AG04450 (cell line): ENCODE measurements around the gene FBXO7. TPM values are rescaled to one million over a fixed set of nuclear protein-coding genes. Genes with fewer than 3 reads are reported as not detected.

ENCODE experiments used
- CTCF ChIA-PET: fragments of 300-600, 350-600 bp; formaldehyde crosslinking; extraction: SDS; loops from one replicate; lab custom pipeline; 2022; ENCODE audit warnings: antibody characterized with exemption, inconsistent platforms; lab: Charles Lee
- POLR2A ChIA-PET: fragments of 350-600 bp; formaldehyde crosslinking; extraction: SDS; loops from one replicate; lab custom pipeline; 2021; ENCODE audit warnings: antibody characterized with exemption, inconsistent platforms; lab: Yijun Ruan, JAX
- DNase-seq: peaks from one replicate; pipeline ENCODE4 v3.0.0-alpha.2; 2011; ENCODE audit warnings: low read depth, low spot score
- H3K27ac ChIP-seq: one replicate; pipeline ENCODE4 v1.5.1; 2012; ENCODE audit warnings: low read depth, low read length, control low read depth
- H3K27me3 ChIP-seq: one replicate; pipeline ENCODE4 v1.6.0; 2012; ENCODE audit warnings: low read length; ENCODE audit not compliant: control insufficient read depth, insufficient read depth
- H3K4me3 ChIP-seq: 2 replicates; pipeline ENCODE4 v1.5.1; 2011; ENCODE audit warnings: mild to moderate bottlenecking, low read depth, low read length, control low read depth
- H3K9me3 ChIP-seq: 2 replicates; pipeline ENCODE4 v1.5.1; 2012; ENCODE audit warnings: low read length; ENCODE audit not compliant: control insufficient read depth, insufficient read depth
- CTCF ChIP-seq: IDR thresholded peaks from 2 replicates; pipeline ENCODE4 v1.5.1; 2011; ENCODE audit warnings: low read depth, low read length, control low read depth, inconsistent platforms
- polyA plus RNA-seq: library from polyadenylated mRNA; depleted of rRNA; stranded (reverse); fragments of >200 nt; gene quantifications from 2 replicates; pipeline ENCODE4 v1.2.3, GENCODE V29; 2011; rRNA removed

The FBXO7 gene
- polyA plus RNA-seq, 1 experiment = 156 TPM

GRCh38 chr22:32545801-32546200, 71.2 kb downstream of the FBXO7 start:
- TF ChIP-seq CTCF = no peak
- CTCF ChIA-PET = interaction anchor here (1.2 to 1.7 kb wide), 2 partner anchors 16 to 251 kb away, joined by 4 to 7 read pairs; no protein-coding TSS in a partner anchor
- H3K27ac ChIP-seq = peak overlapping the region; percentile 84
- H3K4me3 ChIP-seq = no peak overlapping the region
- H3K9me3 ChIP-seq = no peaks in the 10 kb centered on the region
- POLR2A ChIA-PET = interaction anchor here (1.1 to 2.0 kb wide), 2 partner anchors 77 to 251 kb away, joined by 3 to 7 read pairs; no protein-coding TSS in a partner anchor
- H3K27me3 ChIP-seq = no peaks in the 10 kb centered on the region
- DNase-seq = no peak

- CTCF ChIA-PET = interaction anchor here (1.7 kb wide), 1 partner anchor 250 kb away, joined by 7 read pairs; no protein-coding TSS in a partner anchor
- Histone ChIP-seq H3K27ac (no peak overlapping the region), H3K4me3 (no peak overlapping the region), H3K27me3 (no peaks in the 10 kb centered on the region), H3K9me3 (no peaks in the 10 kb centered on the region)
- DNase-seq = no peak
- TF ChIP-seq CTCF = no peak
- POLR2A ChIA-PET = interaction anchor here (1.1 to 2.0 kb wide), 2 partner anchors 76 to 250 kb away, joined by 3 to 7 read pairs; no protein-coding TSS in a partner anchor
These were observed 71.9 kb downstream of the FBXO7 start for GRCh38 chr22:32546496-32546895.

- CTCF ChIA-PET = interaction anchor here (1.7 kb wide), 1 partner anchor 250 kb away, joined by 7 read pairs; no protein-coding TSS in a partner anchor
- Histone ChIP-seq H3K27me3 (no peaks in the 10 kb centered on the region), H3K9me3 (no peaks in the 10 kb centered on the region), H3K27ac (no peak overlapping the region), H3K4me3 (no peak overlapping the region)
- POLR2A ChIA-PET = no interaction called here
- DNase-seq = no peak
- no peak for TF ChIP-seq CTCF
These were observed 72.3 kb downstream of the FBXO7 start for GRCh38 chr22:32546935-32547334.

GRCh38 chr22:32548039-32548438, 73.4 kb downstream of the FBXO7 start:
- no peaks in the 10 kb centered on the region for H3K9me3 ChIP-seq
- no peak for DNase-seq
- TF ChIP-seq CTCF = no peak
- H3K27me3 ChIP-seq = no peaks in the 10 kb centered on the region
- CTCF ChIA-PET = interaction anchor here (0.5 kb wide), 1 partner anchor 17 kb away, joined by 3 read pairs; no protein-coding TSS in a partner anchor
- H3K27ac ChIP-seq = no peak overlapping the region
- POLR2A ChIA-PET = no interaction called here
- no peak overlapping the region for H3K4me3 ChIP-seq

Other genes starting within 250 kb of the FBXO7 start
- not detected in 2 replicates for gene SLC5A4, start 219.5 kb upstream of the FBXO7 start, polyA plus RNA-seq
- gene RFPL3, start 116.9 kb upstream of the FBXO7 start, polyA plus RNA-seq = not detected in 2 replicates
- gene RTCB, start 62.6 kb upstream of the FBXO7 start, polyA plus RNA-seq = 155 and 179 TPM in 2 replicates
- gene BPIFC, start 10.4 kb upstream of the FBXO7 start, polyA plus RNA-seq = not detected in 2 replicates